Measurements from ENCODE around the gene ARHGEF28. TPM values are rescaled to one million over a fixed set of nuclear protein-coding genes. Genes with fewer than 3 reads are reported as not detected.

ARHGEF28 gene
- total and polyA plus RNA-seq, 12 donors, result 0.62 to 3.4 (median 1.5) TPM

DNA sequence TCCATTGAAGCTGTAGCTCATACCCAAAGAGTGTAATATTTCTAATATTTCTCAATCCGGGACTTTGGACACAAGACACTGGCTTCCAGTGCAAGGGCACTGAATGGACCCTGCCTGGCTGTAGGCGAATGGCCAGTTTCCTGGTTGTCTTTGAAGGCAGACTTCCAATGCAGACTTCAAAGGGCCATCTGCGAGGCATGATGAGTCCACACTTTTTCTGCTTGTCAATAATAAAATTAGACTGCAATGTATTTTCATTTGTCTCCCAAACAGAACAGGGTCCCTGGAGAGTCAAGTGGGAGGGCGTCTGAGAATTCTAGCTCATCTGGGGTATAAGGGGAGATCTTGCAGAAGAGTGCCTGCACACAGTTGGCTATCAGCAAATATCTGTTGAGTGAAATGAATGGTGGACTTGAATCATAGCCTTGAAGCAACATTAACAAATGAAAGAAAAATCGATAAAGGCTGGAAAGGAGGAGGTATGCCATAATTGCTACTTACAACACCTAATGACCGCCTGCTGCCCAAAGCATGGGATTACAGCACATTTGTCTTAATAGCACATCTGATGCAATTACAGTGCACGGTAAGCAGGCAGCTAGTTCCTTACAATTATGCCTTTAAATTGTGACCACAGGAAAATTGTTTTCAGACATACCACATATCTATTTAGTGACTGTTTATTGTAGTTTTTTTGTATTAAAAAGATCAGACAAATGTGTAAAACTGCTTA is 137.5 kb downstream of the ARHGEF28 start:
- 90 to 93% methylated on average over 7 of the region's 7 CpGs for WGBS, 2 donors
- no peak for ATAC-seq

DNA sequence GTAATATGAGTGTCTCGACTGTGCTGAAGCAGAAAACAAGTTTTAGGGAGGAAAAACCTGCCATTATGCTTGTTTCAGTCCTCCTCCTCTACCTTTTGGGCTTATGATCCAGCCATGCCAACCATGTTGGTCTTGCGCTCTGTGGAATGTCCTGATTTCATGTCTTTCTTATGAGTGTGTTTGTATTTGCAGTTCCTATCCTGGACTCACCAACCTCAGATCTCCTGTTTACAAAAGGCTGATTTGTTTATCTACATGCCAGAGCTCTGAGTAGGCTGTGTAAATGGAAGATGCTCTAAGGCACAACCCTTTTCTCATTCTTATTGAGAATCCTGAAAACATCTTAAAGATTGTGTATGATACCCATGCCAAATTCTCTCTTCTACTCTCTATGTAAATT is 138.6 kb downstream of the ARHGEF28 start:
- Histone ChIP-seq H3K4me1 (no peaks in the 10 kb centered on the region), H3K36me3 (no peaks in the 10 kb centered on the region), H3K27me3 (no peaks in the 10 kb centered on the region), H3K9me3 (peaks cover 0 to 33% (median 9%) of the 10 kb centered on the region in 11 donors), H3K4me3 (no peak overlapping the region), H3K27ac (no peak overlapping the region)
- no peak for TF ChIP-seq CTCF (IDR thresholded peaks at IDR 0.05)
- DNase-seq (no peak), ATAC-seq (no peak)
- WGBS, 2 donors, result 87 to 94% methylated on average over 2 of the region's 2 CpGs
- intact Hi-C loops (cut with DNase I), result no loop called here

More for the DNA sequence above, 137.5 kb downstream of the ARHGEF28 start:
- TF ChIP-seq CTCF (IDR thresholded peaks at IDR 0.05), result no peak
- Histone ChIP-seq H3K4me3 (no peak overlapping the region), H3K9me3 (peaks cover 0 to 28% (median 9%) of the 10 kb centered on the region in 11 donors), H3K36me3 (no peaks in the 10 kb centered on the region), H3K4me1 (no peaks in the 10 kb centered on the region), H3K27me3 (no peaks in the 10 kb centered on the region), H3K27ac (no peak overlapping the region)
- no peak for DNase-seq
- intact Hi-C loops (cut with DNase I), result no loop called here

GRCh38 chr5:73764996-73765395 is 139.0 kb downstream of the ARHGEF28 start:
- Histone ChIP-seq H3K27me3 (no peaks in the 10 kb centered on the region), H3K4me1 (no peaks in the 10 kb centered on the region)

GRCh38 chr5:73766902-73767301 is 140.9 kb downstream of the ARHGEF28 start:
- Histone ChIP-seq H3K9me3 (peaks cover 0 to 33% (median 9%) of the 10 kb centered on the region in 11 donors), H3K36me3 (no peaks in the 10 kb centered on the region), H3K4me1 (no peaks in the 10 kb centered on the region), H3K27me3 (no peaks in the 10 kb centered on the region), H3K4me3 (no peak overlapping the region), H3K27ac (no peak overlapping the region)
- 95% methylated on average over 2 of the region's 2 CpGs for WGBS, 2 donors
- intact Hi-C loops (cut with DNase I), result no loop called here
- ATAC-seq (no peak), DNase-seq (no peak)
- no peak for TF ChIP-seq CTCF (IDR thresholded peaks at IDR 0.05)

More at GRCh38 chr5:73764996-73765395, 139.0 kb downstream of the ARHGEF28 start:
- intact Hi-C loops (cut with DNase I), result no loop called here
- ATAC-seq (no peak), DNase-seq (no peak)
- no peak for TF ChIP-seq CTCF (IDR thresholded peaks at IDR 0.05)
- H3K4me3 ChIP-seq, result no peak overlapping the region
- no peak overlapping the region for H3K27ac ChIP-seq
- H3K36me3 ChIP-seq, result no peaks in the 10 kb centered on the region
- peaks cover 0 to 33% (median 9%) of the 10 kb centered on the region in 11 donors for H3K9me3 ChIP-seq
